HEK293 (cell line): Measurements from ENCODE around the gene CNN2.
A peak's percentile ranks its signal among the peaks of the same experiment; 100 is the strongest.

Experiments
- HOXA7 ChIP-seq: sonication (generic); formaldehyde crosslinking; IDR thresholded peaks from 2 replicates; pipeline ENCODE4 v1.8.1; 2022; ENCODE audit warnings: missing genetic modification reagents, borderline replicate concordance
- HOXC10 ChIP-seq: sonication (generic); formaldehyde crosslinking; IDR thresholded peaks from 2 replicates; pipeline ENCODE4 v1.8.1; 2023; ENCODE audit warnings: mild to moderate bottlenecking, missing genetic modification reagents
- KLF16 ChIP-seq: fragments of 450-650 bp; formaldehyde crosslinking; IDR thresholded peaks from 2 replicates; pipeline ENCODE4 v1.5.1; 2017; ENCODE audit warnings: missing biosample characterization, missing genetic modification characterization
- OSR2 ChIP-seq: fragments of 450-650 bp; formaldehyde crosslinking; IDR thresholded peaks from 2 replicates; pipeline ENCODE4 v1.5.1; 2016; ENCODE audit warnings: missing biosample characterization, missing genetic modification characterization
- PRDM1 ChIP-seq: fragments of 450-650 bp; formaldehyde crosslinking; IDR thresholded peaks from 2 replicates; pipeline ENCODE4; 2016; ENCODE audit warnings: missing biosample characterization, missing genetic modification characterization
- RBAK ChIP-seq: fragments of 450-650 bp; formaldehyde crosslinking; IDR thresholded peaks from 2 replicates; pipeline ENCODE4 v1.5.1; 2016; ENCODE audit warnings: missing biosample characterization, missing genetic modification characterization
- REPIN1 ChIP-seq: fragments of 450-650 bp; formaldehyde crosslinking; IDR thresholded peaks from 2 replicates; pipeline ENCODE4 v1.5.1; 2017; ENCODE audit warnings: missing biosample characterization, missing genetic modification characterization, low read depth
- SCRT2 ChIP-seq: fragments of 450-650 bp; formaldehyde crosslinking; IDR thresholded peaks from 2 replicates; pipeline ENCODE4 v1.5.1; 2016; ENCODE audit warnings: missing biosample characterization, missing genetic modification characterization
- ZBTB8A ChIP-seq: fragments of 450-650 bp; formaldehyde crosslinking; IDR thresholded peaks from 2 replicates; pipeline ENCODE4 v1.5.1; 2016; ENCODE audit warnings: missing biosample characterization, missing genetic modification characterization
- ZNF114 ChIP-seq: fragments of 450-650 bp; formaldehyde crosslinking; IDR thresholded peaks from 2 replicates; pipeline ENCODE4 v1.5.0; 2017; ENCODE audit warnings: missing biosample characterization, missing genetic modification characterization
- ZNF121 ChIP-seq: fragments of 450-650 bp; formaldehyde crosslinking; IDR thresholded peaks from 2 replicates; pipeline ENCODE4 v1.5.1; 2016; ENCODE audit warnings: missing biosample characterization, missing genetic modification characterization
- ZNF138 ChIP-seq: fragments of 450-650 bp; formaldehyde crosslinking; IDR thresholded peaks from 2 replicates; pipeline ENCODE4 v1.5.1; 2016; ENCODE audit warnings: missing biosample characterization, missing genetic modification characterization, borderline replicate concordance
- ZNF184 ChIP-seq: fragments of 450-650 bp; IDR thresholded peaks from 2 replicates; pipeline ENCODE4 v1.5.1; 2018; ENCODE audit warnings: missing biosample characterization, mild to moderate bottlenecking, missing genetic modification characterization
- ZNF19 ChIP-seq: fragments of 450-650 bp; formaldehyde crosslinking; IDR thresholded peaks from 2 replicates; pipeline ENCODE4; 2016; ENCODE audit warnings: missing biosample characterization, missing genetic modification characterization, low read depth
- ZNF23 ChIP-seq: fragments of 450-650 bp; formaldehyde crosslinking; IDR thresholded peaks from 2 replicates; pipeline ENCODE4 v1.5.1; 2016; ENCODE audit warnings: missing biosample characterization, missing genetic modification characterization, borderline replicate concordance
- ZNF239 ChIP-seq: fragments of 450-650 bp; formaldehyde crosslinking; IDR thresholded peaks from 2 replicates; pipeline ENCODE4 v1.5.1; 2016; ENCODE audit warnings: missing biosample characterization, missing genetic modification characterization
- ZNF391 ChIP-seq: fragments of 450-650 bp; formaldehyde crosslinking; IDR thresholded peaks from 2 replicates; pipeline ENCODE4 v1.5.1; 2016; ENCODE audit warnings: low read depth, missing biosample characterization, missing genetic modification characterization, borderline replicate concordance
- ZNF394 ChIP-seq: fragments of 450-650 bp; formaldehyde crosslinking; IDR thresholded peaks from 2 replicates; pipeline ENCODE4 v1.5.1; 2016; ENCODE audit warnings: missing biosample characterization, missing genetic modification characterization, mild to moderate bottlenecking, moderate library complexity, borderline replicate concordance
- ZNF404 ChIP-seq: fragments of 450-650 bp; formaldehyde crosslinking; IDR thresholded peaks from 2 replicates; pipeline ENCODE4 v1.5.1; 2017; ENCODE audit warnings: missing biosample characterization, missing genetic modification characterization
- ZNF521 ChIP-seq: fragments of 450-650 bp; formaldehyde crosslinking; IDR thresholded peaks from 2 replicates; pipeline ENCODE4 v1.5.1; 2017; ENCODE audit warnings: missing biosample characterization, mild to moderate bottlenecking, missing genetic modification characterization
- ZNF549 ChIP-seq: fragments of 450-650 bp; IDR thresholded peaks from 2 replicates; pipeline ENCODE4 v1.5.1; 2018; ENCODE audit warnings: missing biosample characterization, missing genetic modification characterization, mild to moderate bottlenecking, inconsistent platforms, moderate library complexity
- ZNF571 ChIP-seq: fragments of 450-650 bp; formaldehyde crosslinking; IDR thresholded peaks from 2 replicates; pipeline ENCODE4 v1.5.0; 2017; ENCODE audit warnings: missing biosample characterization, missing genetic modification characterization
- ZNF623 ChIP-seq: fragments of 450-650 bp; formaldehyde crosslinking; IDR thresholded peaks from 2 replicates; pipeline ENCODE4 v1.5.1; 2016; ENCODE audit warnings: missing biosample characterization, missing genetic modification characterization
- ZNF629 ChIP-seq: fragments of 450-650 bp; formaldehyde crosslinking; IDR thresholded peaks from 2 replicates; pipeline ENCODE4 v1.5.1; 2017; ENCODE audit warnings: missing biosample characterization, missing genetic modification characterization
- ZNF664 ChIP-seq: fragments of 450-650 bp; formaldehyde crosslinking; IDR thresholded peaks from 2 replicates; pipeline ENCODE4 v1.5.1; 2016; ENCODE audit warnings: missing biosample characterization, missing genetic modification characterization
- ZNF701 ChIP-seq: fragments of 450-650 bp; formaldehyde crosslinking; IDR thresholded peaks from 2 replicates; pipeline ENCODE4 v1.5.1; 2016; ENCODE audit warnings: missing biosample characterization, missing genetic modification characterization
- ZNF76 ChIP-seq: fragments of 450-650 bp; formaldehyde crosslinking; IDR thresholded peaks from 2 replicates; pipeline ENCODE4; 2016; ENCODE audit warnings: low read depth, missing biosample characterization, missing genetic modification characterization, borderline replicate concordance
- ZNF785 ChIP-seq: fragments of 450-650 bp; formaldehyde crosslinking; IDR thresholded peaks from 2 replicates; pipeline ENCODE4 v1.5.1; 2016; ENCODE audit warnings: missing biosample characterization, missing genetic modification characterization
- ZNF791 ChIP-seq: fragments of 450-650 bp; formaldehyde crosslinking; IDR thresholded peaks from 2 replicates; pipeline ENCODE4 v1.5.1; 2016; ENCODE audit warnings: missing biosample characterization, missing genetic modification characterization
- ZSCAN30 ChIP-seq: fragments of 450-650 bp; IDR thresholded peaks from 2 replicates; pipeline ENCODE4 v1.5.1; 2018; ENCODE audit warnings: missing biosample characterization, mild to moderate bottlenecking, missing genetic modification characterization, moderate library complexity
- ZXDB ChIP-seq: fragments of 450-650 bp; formaldehyde crosslinking; IDR thresholded peaks from 2 replicates; pipeline ENCODE4 v1.5.1; 2016; ENCODE audit warnings: missing biosample characterization, missing genetic modification characterization
- TF ChIP-seq, protein P1 (sequence below): fragments of 450-650 bp; IDR thresholded peaks from 2 replicates; pipeline ENCODE4 v1.5.1; 2018; ENCODE audit warnings: missing biosample characterization, mild to moderate bottlenecking, missing genetic modification characterization
- TF ChIP-seq, protein P2 (sequence below): fragments of 450-650 bp; formaldehyde crosslinking; IDR thresholded peaks from 2 replicates; pipeline ENCODE4 v1.5.0; 2017; ENCODE audit warnings: missing biosample characterization, missing genetic modification characterization, borderline replicate concordance
- TF ChIP-seq, protein P3 (sequence below): fragments of 450-650 bp; formaldehyde crosslinking; IDR thresholded peaks from 2 replicates; pipeline ENCODE4 v1.5.1; 2016; ENCODE audit warnings: missing biosample characterization, missing genetic modification characterization
- TF ChIP-seq, protein P4 (sequence below): fragments of 450-650 bp; formaldehyde crosslinking; IDR thresholded peaks from 2 replicates; pipeline ENCODE4 v1.5.1; 2016; ENCODE audit warnings: missing biosample characterization, missing genetic modification characterization

CNN2 gene

DNA sequence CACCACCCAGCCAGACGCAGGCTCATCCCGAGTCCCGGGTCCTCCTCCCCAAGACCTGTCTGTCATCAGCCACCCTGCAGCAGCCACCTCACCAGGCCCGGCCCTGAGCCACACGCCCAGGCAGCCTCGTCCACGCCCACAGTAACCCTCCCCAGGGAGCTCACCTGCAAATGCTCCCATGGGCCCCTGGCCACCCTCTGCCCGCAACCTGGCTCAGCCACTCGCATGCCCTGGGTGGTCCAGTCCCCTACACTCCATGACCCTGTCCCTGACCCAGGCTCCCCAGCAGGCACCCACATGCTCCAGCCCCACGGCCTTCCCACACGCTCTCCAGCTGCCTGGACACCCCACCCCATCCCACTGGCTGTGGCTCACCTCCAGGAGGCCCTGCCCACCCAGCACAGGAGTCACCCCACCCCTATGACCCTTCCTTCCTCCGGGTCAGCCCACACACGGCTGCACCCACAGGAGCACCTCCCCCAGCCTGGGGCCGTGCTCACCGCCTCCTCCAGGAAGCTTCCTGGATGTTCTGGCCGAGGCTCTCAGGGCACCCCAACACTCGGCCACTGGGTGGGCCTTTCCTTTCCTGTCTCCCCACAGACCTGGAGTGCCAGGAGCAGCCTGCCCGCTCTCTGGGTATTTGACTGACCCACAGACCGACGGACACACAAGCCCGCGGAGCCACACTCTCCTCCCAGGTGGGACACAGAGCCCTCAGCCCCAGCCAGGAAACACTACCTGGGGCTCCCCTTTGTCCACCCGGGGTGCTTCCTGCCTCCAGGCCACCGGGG, 9.1 kb upstream of the CNN2 start (continued):
- no peak for TF ChIP-seq ZXDB
- TF ChIP-seq ZNF785 (tag by site-specific recombination) = no peak
- TF ChIP-seq ZNF76 = no peak
- TF ChIP-seq, protein P1, sequence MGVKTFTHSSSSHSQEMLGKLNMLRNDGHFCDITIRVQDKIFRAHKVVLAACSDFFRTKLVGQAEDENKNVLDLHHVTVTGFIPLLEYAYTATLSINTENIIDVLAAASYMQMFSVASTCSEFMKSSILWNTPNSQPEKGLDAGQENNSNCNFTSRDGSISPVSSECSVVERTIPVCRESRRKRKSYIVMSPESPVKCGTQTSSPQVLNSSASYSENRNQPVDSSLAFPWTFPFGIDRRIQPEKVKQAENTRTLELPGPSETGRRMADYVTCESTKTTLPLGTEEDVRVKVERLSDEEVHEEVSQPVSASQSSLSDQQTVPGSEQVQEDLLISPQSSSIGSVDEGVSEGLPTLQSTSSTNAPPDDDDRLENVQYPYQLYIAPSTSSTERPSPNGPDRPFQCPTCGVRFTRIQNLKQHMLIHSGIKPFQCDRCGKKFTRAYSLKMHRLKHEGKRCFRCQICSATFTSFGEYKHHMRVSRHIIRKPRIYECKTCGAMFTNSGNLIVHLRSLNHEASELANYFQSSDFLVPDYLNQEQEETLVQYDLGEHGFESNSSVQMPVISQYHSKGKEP (tag by site-specific recombination) = no peak
- TF ChIP-seq OSR2 = peak; percentile 37
- no peak for TF ChIP-seq REPIN1 (tag by site-specific recombination)
- no peak for TF ChIP-seq ZNF138 (tag by site-specific recombination)
- TF ChIP-seq, protein P2, sequence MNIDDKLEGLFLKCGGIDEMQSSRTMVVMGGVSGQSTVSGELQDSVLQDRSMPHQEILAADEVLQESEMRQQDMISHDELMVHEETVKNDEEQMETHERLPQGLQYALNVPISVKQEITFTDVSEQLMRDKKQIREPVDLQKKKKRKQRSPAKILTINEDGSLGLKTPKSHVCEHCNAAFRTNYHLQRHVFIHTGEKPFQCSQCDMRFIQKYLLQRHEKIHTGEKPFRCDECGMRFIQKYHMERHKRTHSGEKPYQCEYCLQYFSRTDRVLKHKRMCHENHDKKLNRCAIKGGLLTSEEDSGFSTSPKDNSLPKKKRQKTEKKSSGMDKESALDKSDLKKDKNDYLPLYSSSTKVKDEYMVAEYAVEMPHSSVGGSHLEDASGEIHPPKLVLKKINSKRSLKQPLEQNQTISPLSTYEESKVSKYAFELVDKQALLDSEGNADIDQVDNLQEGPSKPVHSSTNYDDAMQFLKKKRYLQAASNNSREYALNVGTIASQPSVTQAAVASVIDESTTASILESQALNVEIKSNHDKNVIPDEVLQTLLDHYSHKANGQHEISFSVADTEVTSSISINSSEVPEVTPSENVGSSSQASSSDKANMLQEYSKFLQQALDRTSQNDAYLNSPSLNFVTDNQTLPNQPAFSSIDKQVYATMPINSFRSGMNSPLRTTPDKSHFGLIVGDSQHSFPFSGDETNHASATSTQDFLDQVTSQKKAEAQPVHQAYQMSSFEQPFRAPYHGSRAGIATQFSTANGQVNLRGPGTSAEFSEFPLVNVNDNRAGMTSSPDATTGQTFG = no peak
- no peak for TF ChIP-seq ZNF404 (tag by site-specific recombination)
- TF ChIP-seq HOXA7 = no peak
- TF ChIP-seq ZNF701 (tag by site-specific recombination) = no peak
- TF ChIP-seq RBAK = no peak
- no peak for TF ChIP-seq ZNF549 (tag by site-specific recombination)
- no peak for TF ChIP-seq ZNF664 (tag by site-specific recombination)
- TF ChIP-seq ZNF394 = no peak; the same call in 1 of the 2 replicates
- TF ChIP-seq ZNF623 (tag by site-specific recombination) = no peak
- TF ChIP-seq ZSCAN30 (tag by site-specific recombination) = no peak
- TF ChIP-seq, protein P3, sequence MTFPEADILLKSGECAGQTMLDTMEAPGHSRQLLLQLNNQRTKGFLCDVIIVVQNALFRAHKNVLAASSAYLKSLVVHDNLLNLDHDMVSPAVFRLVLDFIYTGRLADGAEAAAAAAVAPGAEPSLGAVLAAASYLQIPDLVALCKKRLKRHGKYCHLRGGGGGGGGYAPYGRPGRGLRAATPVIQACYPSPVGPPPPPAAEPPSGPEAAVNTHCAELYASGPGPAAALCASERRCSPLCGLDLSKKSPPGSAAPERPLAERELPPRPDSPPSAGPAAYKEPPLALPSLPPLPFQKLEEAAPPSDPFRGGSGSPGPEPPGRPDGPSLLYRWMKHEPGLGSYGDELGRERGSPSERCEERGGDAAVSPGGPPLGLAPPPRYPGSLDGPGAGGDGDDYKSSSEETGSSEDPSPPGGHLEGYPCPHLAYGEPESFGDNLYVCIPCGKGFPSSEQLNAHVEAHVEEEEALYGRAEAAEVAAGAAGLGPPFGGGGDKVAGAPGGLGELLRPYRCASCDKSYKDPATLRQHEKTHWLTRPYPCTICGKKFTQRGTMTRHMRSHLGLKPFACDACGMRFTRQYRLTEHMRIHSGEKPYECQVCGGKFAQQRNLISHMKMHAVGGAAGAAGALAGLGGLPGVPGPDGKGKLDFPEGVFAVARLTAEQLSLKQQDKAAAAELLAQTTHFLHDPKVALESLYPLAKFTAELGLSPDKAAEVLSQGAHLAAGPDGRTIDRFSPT = 0 out of 2 replicates have a peak, but pooled peaks have one; percentile 4
- TF ChIP-seq ZBTB8A = no peak
- no peak for TF ChIP-seq ZNF184 (tag by site-specific recombination)
- TF ChIP-seq ZNF791 (tag by site-specific recombination) = no peak
- no peak for TF ChIP-seq ZNF19 (tag by site-specific recombination)
- no peak for TF ChIP-seq ZNF23 (tag by site-specific recombination)
- no peak for TF ChIP-seq KLF16 (tag by site-specific recombination)
- no peak for TF ChIP-seq ZNF239 (tag by site-specific recombination)
- no peak for TF ChIP-seq ZNF114 (tag by site-specific recombination)
- peak; percentile 24; the same call in 1 of the 2 replicates for TF ChIP-seq SCRT2 (tag by site-specific recombination)
- no peak for TF ChIP-seq ZNF521 (tag by site-specific recombination)
- TF ChIP-seq PRDM1 = no peak
- no peak; the same call in 1 of the 2 replicates for TF ChIP-seq ZNF629 (tag by site-specific recombination)
- TF ChIP-seq ZNF571 (tag by site-specific recombination) = no peak
- TF ChIP-seq HOXC10 (CRISPR knock-in tag) = no peak
- TF ChIP-seq, protein P4, sequence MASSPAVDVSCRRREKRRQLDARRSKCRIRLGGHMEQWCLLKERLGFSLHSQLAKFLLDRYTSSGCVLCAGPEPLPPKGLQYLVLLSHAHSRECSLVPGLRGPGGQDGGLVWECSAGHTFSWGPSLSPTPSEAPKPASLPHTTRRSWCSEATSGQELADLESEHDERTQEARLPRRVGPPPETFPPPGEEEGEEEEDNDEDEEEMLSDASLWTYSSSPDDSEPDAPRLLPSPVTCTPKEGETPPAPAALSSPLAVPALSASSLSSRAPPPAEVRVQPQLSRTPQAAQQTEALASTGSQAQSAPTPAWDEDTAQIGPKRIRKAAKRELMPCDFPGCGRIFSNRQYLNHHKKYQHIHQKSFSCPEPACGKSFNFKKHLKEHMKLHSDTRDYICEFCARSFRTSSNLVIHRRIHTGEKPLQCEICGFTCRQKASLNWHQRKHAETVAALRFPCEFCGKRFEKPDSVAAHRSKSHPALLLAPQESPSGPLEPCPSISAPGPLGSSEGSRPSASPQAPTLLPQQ (tag by site-specific recombination) = no peak
- TF ChIP-seq ZNF121 (tag by site-specific recombination) = no peak
- no peak for TF ChIP-seq ZNF391 (tag by site-specific recombination)
